ENCODE results near the gene ZEB1. TPM values are rescaled to one million over a fixed set of nuclear protein-coding genes. Genes with fewer than 3 reads are reported as not detected.
A peak's percentile ranks its signal among the peaks of the same experiment; 100 is the strongest.

ZEB1 gene
- total RNA-seq, 1 experiment from 2014 or later = 10.3 TPM

- CTCF ChIA-PET = no interaction called here
- Mint-ChIP-seq H3K27me3 (ENCODE audit: unreplicated experiment) (no peaks in the 10 kb centered on the region), H3K9me3 (ENCODE audit: low read depth, unreplicated experiment) (no peaks in the 10 kb centered on the region), H3K36me3 (ENCODE audit: insufficient read depth, unreplicated experiment) (peaks cover 39% of the 10 kb centered on the region), H3K4me1 (ENCODE audit: low read depth, unreplicated experiment) (peaks cover 25% of the 10 kb centered on the region), H3K27ac (ENCODE audit: unreplicated experiment) (peak overlapping the region; percentile 82), H3K4me3 (ENCODE audit: low read depth, unreplicated experiment) (peak overlapping the region; percentile 83)
- DNase-seq = peak; percentile 70
- TF ChIP-seq, protein P1, sequence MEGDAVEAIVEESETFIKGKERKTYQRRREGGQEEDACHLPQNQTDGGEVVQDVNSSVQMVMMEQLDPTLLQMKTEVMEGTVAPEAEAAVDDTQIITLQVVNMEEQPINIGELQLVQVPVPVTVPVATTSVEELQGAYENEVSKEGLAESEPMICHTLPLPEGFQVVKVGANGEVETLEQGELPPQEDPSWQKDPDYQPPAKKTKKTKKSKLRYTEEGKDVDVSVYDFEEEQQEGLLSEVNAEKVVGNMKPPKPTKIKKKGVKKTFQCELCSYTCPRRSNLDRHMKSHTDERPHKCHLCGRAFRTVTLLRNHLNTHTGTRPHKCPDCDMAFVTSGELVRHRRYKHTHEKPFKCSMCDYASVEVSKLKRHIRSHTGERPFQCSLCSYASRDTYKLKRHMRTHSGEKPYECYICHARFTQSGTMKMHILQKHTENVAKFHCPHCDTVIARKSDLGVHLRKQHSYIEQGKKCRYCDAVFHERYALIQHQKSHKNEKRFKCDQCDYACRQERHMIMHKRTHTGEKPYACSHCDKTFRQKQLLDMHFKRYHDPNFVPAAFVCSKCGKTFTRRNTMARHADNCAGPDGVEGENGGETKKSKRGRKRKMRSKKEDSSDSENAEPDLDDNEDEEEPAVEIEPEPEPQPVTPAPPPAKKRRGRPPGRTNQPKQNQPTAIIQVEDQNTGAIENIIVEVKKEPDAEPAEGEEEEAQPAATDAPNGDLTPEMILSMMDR (IDR thresholded peaks at IDR 0.05; ENCODE audit: unreplicated experiment) = no peak
- intact Hi-C loops (cut with micrococcal nuclease; ENCODE audit: unreplicated experiment) = loop anchor here (5.0 kb wide), 1 partner anchor 221 kb away; no protein-coding TSS in a partner anchor
- BruUV-seq (replicated peaks) = no TSS peak
These were observed 1.2 kb upstream of the ZEB1 start for GRCh38 chr10:31317652-31318381.

GRCh38 chr10:31318382-31318853 is 598 bp upstream of the ZEB1 start:
- Mint-ChIP-seq H3K27me3 (ENCODE audit: unreplicated experiment) (no peaks in the 10 kb centered on the region), H3K4me1 (ENCODE audit: low read depth, unreplicated experiment) (peaks cover 27% of the 10 kb centered on the region), H3K4me3 (ENCODE audit: low read depth, unreplicated experiment) (peak overlapping the region; percentile 83), H3K27ac (ENCODE audit: unreplicated experiment) (peak overlapping the region; percentile 82), H3K9me3 (ENCODE audit: low read depth, unreplicated experiment) (no peaks in the 10 kb centered on the region), H3K36me3 (ENCODE audit: insufficient read depth, unreplicated experiment) (peaks cover 39% of the 10 kb centered on the region)
- CTCF ChIA-PET = no interaction called here
- TSS peak; percentile 72 for BruUV-seq (replicated peaks)
- DNase-seq = no peak
- TF ChIP-seq, protein P1 (IDR thresholded peaks at IDR 0.05; ENCODE audit: unreplicated experiment) = no peak
- intact Hi-C loops (cut with micrococcal nuclease; ENCODE audit: unreplicated experiment) = loop anchor here (5.0 kb wide), 1 partner anchor 221 kb away; no protein-coding TSS in a partner anchor

- peak overlapping the region; percentile 83 for H3K4me3 Mint-ChIP-seq (ENCODE audit: low read depth, unreplicated experiment)
- no peaks in the 10 kb centered on the region for H3K27me3 Mint-ChIP-seq (ENCODE audit: unreplicated experiment)
- intact Hi-C loops (cut with micrococcal nuclease; ENCODE audit: unreplicated experiment) = loop anchor here (5.0 kb wide), 3 partner anchors 147 to 288 kb away; partner anchors contain the start of gene ZNF438
- peaks cover 27% of the 10 kb centered on the region for H3K4me1 Mint-ChIP-seq (ENCODE audit: low read depth, unreplicated experiment)
- BruUV-seq (replicated peaks) = no TSS peak
- CTCF ChIA-PET = no interaction called here
- H3K27ac Mint-ChIP-seq (ENCODE audit: unreplicated experiment) = no peak overlapping the region
- TF ChIP-seq, protein P1 (IDR thresholded peaks at IDR 0.05; ENCODE audit: unreplicated experiment) = no peak
- peak; percentile 46 for DNase-seq
- H3K9me3 Mint-ChIP-seq (ENCODE audit: low read depth, unreplicated experiment) = no peaks in the 10 kb centered on the region
- peaks cover 39% of the 10 kb centered on the region for H3K36me3 Mint-ChIP-seq (ENCODE audit: insufficient read depth, unreplicated experiment)
These were observed 860 bp downstream of the ZEB1 start for GRCh38 chr10:31319602-31320549.

- peaks cover 27% of the 10 kb centered on the region for H3K4me1 Mint-ChIP-seq (ENCODE audit: low read depth, unreplicated experiment)
- TF ChIP-seq, protein P1 (IDR thresholded peaks at IDR 0.05; ENCODE audit: unreplicated experiment) = no peak
- intact Hi-C loops (cut with micrococcal nuclease; ENCODE audit: unreplicated experiment) = loop anchor here (5.0 kb wide), 2 partner anchors 147 to 288 kb away; partner anchors contain the start of gene ZNF438
- H3K27ac Mint-ChIP-seq (ENCODE audit: unreplicated experiment) = peak overlapping the region; percentile 60
- CTCF ChIA-PET = no interaction called here
- DNase-seq = peak; percentile 40
- peaks cover 39% of the 10 kb centered on the region for H3K36me3 Mint-ChIP-seq (ENCODE audit: insufficient read depth, unreplicated experiment)
- H3K27me3 Mint-ChIP-seq (ENCODE audit: unreplicated experiment) = no peaks in the 10 kb centered on the region
- no TSS peak for BruUV-seq (replicated peaks)
- H3K9me3 Mint-ChIP-seq (ENCODE audit: low read depth, unreplicated experiment) = no peaks in the 10 kb centered on the region
- H3K4me3 Mint-ChIP-seq (ENCODE audit: low read depth, unreplicated experiment) = peak overlapping the region; percentile 83
These were observed 1.7 kb downstream of the ZEB1 start for GRCh38 chr10:31320550-31321211.

Measured in Calu3 (cell line).